Activated CD4-positive, alpha-beta T cell treated with anti-CD3 and anti-CD28 coated beads, Interleukin-2, Interleukin-6, amounts not matched to agents 100 ng/mL and 50 ng/mL, durations not matched to agents 16 hours and 8 hours (primary cell): Measurements from ENCODE around the gene FOXR1.

Source experiments
- DNase-seq: peaks from one replicate; pipeline ENCODE4 v3.0.0-alpha.2; 2020

Gene FOXR1

DNA sequence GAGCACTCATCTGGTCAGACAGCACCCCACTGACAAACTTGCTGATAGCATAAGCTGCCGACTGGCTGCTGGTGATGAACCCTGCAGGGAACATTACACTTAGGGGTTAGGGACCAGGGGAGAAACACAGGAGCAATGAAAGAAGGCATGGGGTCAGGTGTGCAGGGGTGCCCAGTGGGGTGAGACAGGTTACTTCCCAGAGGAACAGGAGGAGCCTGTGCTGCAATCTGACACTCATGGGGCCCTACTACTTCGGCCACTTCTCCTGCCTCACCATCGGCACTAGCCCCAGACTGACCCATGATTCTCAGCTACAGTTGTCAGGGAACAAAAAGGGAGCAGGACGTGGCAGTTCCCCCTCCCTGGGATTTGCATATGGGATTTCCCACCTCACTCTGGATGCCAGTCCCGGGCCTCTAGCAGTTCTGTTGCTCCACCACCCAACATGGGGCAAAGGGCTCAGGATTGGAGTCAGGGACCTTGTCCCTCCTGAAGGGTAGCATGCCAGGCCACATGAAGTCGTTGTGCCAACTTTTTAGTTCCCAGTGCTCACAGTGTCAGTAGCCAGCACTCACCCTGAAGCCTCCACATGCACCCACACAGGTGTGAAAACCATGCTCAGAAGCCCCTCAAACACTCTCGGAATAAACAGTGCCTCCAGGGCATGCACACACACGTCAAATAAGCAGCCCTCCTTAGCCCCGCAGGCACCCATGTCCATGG, 56.9 kb downstream of the FOXR1 start:
- DNase-seq = no peak

- no peak for DNase-seq
Observed at GRCh38 chr11:119029069-119029339, 57.4 kb downstream of the FOXR1 start.

GRCh38 chr11:119029340-119030028, 57.9 kb downstream of the FOXR1 start:
- DNase-seq = peak; percentile 37

DNA sequence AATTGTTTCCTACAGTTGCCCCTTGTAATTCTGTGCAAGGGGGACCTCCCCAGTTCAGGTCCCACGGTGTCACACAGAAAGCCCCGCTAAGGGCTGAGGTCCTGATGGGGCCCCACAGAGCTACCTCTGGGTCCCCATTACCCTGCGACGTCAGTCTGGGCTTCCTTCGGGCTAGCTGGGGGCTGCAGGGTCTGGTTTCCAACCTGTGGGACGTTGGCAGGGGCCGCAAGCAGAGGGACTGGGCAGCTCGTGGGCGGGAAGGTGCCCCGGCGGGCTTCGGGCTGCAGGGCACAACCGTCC, 58.4 kb downstream of the FOXR1 start:
- no peak for DNase-seq

- DNase-seq = peak; percentile 99
Observed at GRCh38 chr11:119030329-119031047, 58.9 kb downstream of the FOXR1 start, which contains the start of gene SLC37A4. Gene SLC37A4 (minus strand): TSS chr11:119030877.
